LoVo (cell line): ENCODE data around the gene DHX16.
A peak's percentile ranks its signal among the peaks of the same experiment; 100 is the strongest.

Source experiments
- DNase-seq: peaks from one replicate; pipeline ENCODE4 v3.0.0-alpha.2; 2016; ENCODE audit warnings: low spot score

DHX16 gene

DNA sequence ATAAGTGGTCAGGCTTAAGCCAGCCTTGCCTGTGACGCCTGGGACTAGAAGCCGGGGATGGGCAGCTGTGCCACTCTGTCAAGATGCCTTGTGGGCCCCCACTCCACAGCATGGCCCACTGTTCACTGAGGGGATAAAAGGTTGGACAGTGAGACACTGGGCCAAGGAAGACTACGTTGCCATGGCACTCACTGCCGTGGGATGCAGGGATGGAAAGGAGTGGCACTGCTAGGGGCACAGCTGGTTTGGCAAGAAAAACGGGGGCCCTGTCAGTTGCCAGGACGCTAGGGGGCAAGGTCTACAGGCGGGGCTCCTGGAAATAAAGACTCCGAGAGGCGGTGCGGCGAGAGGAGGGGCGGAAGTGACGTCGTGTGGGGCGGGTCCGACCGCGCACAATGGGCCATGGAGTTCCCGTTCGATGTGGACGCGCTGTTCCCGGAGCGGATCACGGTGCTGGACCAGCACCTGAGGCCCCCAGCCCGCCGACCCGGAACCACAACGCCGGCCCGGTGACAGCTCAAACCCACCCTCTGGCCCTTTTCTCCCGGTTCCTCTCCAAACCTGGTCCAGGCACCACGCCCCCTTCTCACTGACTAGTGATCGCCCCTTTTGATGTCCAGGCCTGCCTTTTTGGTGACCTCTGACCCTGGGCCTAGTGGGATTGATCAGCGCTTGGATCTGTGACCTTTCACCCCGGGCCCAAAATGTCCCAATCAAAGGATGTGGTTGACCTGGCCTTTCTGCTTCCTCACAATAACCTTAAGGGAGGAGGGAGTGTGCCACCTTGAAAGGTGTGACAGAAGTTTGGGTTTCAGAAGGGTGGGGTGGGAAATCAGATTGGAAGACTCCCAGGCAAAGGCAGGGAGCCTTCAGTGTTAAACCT lies 46.1 kb downstream of the DHX16 start, which contains the start of gene ATAT1:
TSS of gene ATAT1 (plus strand) at position 391 of the 883 bp plus-strand sequence.
- peak; percentile 87 for DNase-seq

GRCh38 chr6:30625511-30625910 lies 47.3 kb downstream of the DHX16 start:
- no peak for DNase-seq

DNA sequence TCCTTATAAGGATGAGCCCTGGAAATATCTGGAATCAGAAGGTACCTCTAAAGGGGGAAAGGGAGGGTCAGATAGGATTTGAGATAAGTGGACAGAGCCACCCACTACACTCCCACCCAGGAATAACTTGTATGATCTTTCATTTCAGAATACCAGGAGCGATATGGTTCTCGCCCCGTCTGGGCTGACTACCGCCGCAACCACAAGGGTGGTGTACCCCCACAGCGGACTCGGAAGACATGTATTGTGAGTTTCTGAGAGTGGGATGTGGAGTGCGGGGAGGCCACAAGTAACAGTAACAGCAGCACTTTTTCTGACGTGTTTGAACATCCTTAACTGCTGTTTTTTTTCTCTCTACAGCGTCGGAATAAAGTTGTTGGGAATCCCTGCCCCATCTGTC lies 53.2 kb downstream of the DHX16 start:
- no peak for DNase-seq

DNA sequence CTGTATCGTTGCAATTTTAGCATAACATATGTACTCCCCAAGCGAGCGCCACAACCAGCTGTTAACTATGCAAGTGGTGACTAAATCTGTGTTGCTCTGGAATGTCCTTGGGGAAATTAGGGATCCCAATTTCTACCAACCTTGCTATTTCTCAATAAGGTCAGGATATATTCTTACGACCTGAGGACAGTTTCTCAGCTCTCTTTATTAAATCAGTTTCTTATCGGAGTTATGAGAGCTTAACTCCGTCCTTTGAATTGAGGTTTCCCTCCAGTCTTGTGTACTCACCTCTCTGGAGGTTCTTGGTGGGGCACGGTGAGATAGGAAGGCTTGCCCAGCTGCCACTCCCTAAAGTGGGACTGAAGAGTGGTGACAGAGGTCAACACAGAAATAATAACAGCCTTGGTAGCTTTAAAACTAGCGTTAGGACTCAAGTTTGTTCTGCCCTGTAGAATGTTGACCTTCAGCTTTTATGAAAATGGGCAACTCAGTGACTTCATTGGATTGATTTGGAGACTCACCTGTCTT lies 54.5 kb downstream of the DHX16 start:
- peak; percentile 45 for DNase-seq

DNA sequence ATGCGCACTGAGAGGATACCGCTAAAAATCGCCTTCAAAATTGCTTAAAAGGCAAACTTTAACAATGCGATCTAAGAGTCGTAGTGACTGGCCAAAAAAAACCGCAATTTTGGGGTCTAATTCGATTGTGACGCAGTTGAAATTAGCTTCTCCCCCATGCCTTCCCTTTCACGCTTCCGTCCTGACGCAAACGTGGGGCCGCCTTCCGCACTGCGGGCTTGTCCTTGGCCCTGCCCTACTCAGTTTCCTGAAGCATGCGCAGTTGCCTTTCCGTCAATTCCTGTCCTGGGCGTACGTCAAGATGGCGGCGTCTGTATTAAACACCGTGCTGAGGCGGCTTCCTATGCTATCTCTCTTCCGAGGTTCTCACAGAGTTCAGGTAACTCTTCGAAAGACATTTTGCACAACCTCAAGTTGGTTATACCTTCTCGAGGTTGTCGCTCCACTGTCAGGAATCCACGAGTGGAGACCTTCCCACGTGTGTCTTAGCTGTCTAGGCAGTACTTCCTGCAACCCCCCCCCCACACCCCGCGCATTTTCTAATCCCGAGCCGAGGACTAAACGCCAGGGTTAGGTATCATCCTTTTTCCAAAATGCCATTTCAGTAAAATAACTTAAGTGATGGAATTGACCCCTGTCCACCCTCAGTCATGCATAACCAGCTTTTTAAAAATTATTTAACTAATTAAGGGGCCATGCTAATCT lies 55.1 kb downstream of the DHX16 start, which contains the start of gene MRPS18B:
TSS of gene MRPS18B (plus strand) at position 276 of the 705 bp plus-strand sequence. CDS start at position 302, 26 bp downstream.
- peak; percentile 98 for DNase-seq

DNA sequence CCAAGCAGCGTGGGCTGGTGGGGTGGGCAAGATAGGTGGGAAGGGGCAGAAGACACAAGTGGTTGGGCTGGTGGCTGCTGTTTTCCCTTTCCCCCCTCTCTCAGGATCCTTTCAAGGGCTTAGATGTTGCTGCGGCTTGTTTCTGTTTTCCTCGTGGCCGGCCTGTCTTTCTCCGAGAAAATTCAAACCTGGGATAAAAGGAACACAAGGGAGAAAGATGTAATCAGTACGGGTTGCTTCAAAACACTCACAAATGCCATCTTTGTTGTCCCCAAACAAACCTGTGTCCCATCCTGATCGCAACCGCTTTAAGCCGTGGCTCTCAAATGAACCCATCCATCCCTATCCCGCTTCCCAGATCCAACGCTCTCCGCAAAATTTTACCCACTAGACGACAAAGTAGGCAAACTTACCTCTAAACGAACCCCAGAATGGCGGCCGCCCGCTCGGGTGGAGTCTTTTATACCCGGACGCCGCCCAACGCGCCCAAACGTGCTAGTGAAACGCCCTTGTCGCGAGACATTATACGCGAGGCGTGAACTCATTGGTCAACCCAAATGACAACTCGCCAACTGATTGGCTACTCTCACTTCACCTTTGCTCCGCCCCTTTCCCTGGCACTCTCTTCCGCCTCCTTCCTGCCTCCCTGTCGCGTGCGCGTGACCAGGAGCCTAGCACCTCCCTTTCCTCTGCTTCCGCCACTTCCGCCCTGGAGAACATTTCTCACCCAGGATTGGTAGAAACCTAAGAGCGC lies 55.8 kb downstream of the DHX16 start, which contains the start of gene PPP1R10:
TSS of gene PPP1R10 (minus strand) at position 433 of the 754 bp plus-strand sequence. CDS start 7,299 bp downstream, outside the sequence.
- DNase-seq, result peak; percentile 100

DNA sequence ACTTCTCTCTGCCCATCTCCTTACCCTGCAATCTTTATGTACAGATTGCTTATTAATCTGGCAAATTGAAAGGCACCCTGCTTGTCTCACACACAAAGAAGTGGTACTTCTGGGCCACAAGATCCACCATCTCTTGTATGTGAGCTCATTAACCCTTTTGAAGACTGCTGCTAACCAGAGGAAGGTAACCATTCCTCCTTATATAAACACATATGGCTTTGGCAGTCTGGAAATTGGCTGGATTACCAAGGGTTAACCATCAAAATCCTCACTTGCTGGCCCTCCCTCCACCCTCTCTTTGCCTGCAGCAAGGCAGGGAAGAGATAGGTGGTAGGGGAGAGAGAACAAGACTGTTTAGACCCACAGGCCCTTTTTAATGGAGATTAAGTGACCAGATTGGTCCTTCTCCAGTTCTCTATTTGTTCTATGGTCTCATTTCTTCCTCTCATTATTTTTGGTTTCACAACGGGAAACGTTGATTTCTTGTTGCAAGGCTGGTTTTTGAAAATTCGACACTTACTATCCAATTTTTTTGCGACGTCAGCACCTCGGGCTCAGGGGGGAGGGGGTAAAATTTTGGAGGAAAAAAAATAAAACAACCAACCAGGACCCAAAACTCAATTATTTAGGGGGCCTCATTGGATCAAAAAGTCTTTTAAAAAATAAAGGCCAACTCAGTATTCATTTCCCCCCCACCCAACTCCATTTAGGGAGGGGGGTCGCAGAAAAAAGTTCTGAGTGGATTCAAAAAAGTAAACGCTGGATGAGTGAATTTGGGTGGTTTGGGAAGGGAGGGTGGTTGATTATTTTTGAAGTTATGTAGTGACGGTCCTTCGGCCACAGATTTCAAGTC lies 56.6 kb downstream of the DHX16 start:
- DNase-seq, result peak; percentile 63

GRCh38 chr6:30615219-30615957 lies 57.4 kb downstream of the DHX16 start:
- DNase-seq, result peak; percentile 64

- peak; percentile 88 for DNase-seq
These were observed 58.0 kb downstream of the DHX16 start for GRCh38 chr6:30614843-30615218.

DNA sequence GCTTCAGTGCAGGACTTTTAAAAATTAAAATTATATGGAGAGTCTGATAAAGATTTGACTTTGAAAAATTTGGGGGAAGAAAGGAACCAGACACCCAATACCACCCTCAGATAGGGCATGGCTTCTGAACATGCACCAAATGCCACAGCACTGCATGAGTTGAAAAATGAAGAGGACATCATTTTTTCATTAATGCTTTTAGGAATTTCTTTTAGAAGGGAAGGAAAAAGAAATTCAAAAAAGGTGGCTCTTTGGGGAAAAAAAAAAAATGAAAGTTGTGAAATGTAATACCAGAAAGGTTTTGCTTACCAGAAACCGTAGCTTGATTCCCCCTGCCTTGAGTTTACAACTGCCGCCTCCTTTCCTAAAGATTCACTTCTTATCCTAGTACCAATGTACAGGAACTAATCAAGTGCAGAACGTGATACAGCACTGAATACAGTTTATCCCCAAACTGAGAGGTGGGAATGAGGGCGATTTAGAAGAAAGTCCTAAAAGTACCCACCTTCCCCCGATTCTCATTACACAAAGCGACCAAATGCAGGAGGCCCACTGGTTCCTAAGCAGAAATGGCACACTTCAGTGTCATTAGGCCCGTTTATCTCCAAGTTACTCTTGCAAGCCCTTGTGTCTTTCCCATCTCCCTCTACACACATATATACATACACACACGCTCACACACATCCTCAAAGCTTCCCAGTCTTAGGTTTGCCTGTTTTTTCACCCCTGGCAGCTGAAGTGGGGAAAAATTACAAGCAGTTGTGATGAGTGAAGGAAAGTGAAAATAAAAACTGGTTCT lies 58.6 kb downstream of the DHX16 start:
- no peak for DNase-seq

- DNase-seq, result no peak
These were observed 59.4 kb downstream of the DHX16 start for GRCh38 chr6:30613251-30614043.

GRCh38 chr6:30612687-30613248 lies 60.0 kb downstream of the DHX16 start:
- no peak for DNase-seq

- DNase-seq, result no peak
These were observed 60.6 kb downstream of the DHX16 start for GRCh38 chr6:30612213-30612612.

GRCh38 chr6:30611856-30612194 lies 61.0 kb downstream of the DHX16 start:
- DNase-seq, result no peak

- DNase-seq, result no peak
These were observed 61.5 kb downstream of the DHX16 start for GRCh38 chr6:30611150-30611855.

DNA sequence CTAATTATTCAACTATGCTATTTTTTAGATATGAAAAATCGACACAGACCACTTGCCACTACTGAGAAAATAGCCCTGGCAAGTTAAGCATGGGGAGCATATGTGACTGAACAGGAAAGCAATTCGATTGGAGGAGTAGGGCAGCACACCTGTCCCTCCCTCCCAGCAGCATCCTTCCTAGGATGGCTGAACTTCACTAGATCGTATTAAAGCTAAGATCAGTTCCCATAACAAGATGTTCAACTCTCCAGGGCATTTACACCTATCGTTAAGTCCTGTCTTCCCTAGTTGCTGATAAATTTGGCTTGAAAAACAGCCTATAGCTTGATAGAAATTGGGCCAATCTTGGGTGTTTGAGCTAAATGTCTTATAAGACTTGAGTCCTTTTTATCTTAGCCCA lies 62.7 kb downstream of the DHX16 start:
- no peak for DNase-seq

- no peak for DNase-seq
These were observed 68.8 kb downstream of the DHX16 start for GRCh38 chr6:30603961-30604360.
